ENCODE results near the gene TCN2.

- TF ChIP-seq TAF1 (conservative IDR thresholded peaks at IDR 0.05): no peak
- TF ChIP-seq CTCF (IDR thresholded peaks at IDR 0.05; ENCODE audit: low read depth, low read length, missing input control): no peak
- TF ChIP-seq ZBTB33 (IDR thresholded peaks at IDR 0.05): no peak
- no peak for TF ChIP-seq GABPA (IDR thresholded peaks at IDR 0.05 in 1 of 2, conservative IDR thresholded peaks at IDR 0.05 in 1 of 2)
- no peak for TF ChIP-seq MAX (IDR thresholded peaks at IDR 0.05)
- TF ChIP-seq YY1 (IDR thresholded peaks at IDR 0.05): no peak
- TF ChIP-seq EGR1 (IDR thresholded peaks at IDR 0.05; ENCODE audit: low read depth in 2 of 2): no peak
- no peak for TF ChIP-seq RAD21 (IDR thresholded peaks at IDR 0.05)
Measured at GRCh38 chr22:30598986-30599385, 8.0 kb upstream of the TCN2 start.

Data from liver (tissue), 3 donors.